HFFc6 (cell line): Measurements from ENCODE around the gene TUBA4A. TPM values are rescaled to one million over a fixed set of nuclear protein-coding genes. Genes with fewer than 3 reads are reported as not detected.

ENCODE experiments used
- microRNA-seq: library from miRNA; unstranded; fragments of <30 nt; microRNA quantifications from one replicate; pipeline ENCODE4, GENCODE V29; 2019
- total RNA-seq, 6 experiments: library from RNA; stranded (reverse); fragmentation: NEBNext Ultra II Directional; extraction: Animal tissue kit (Norgen Biotek cat#: 25700); gene quantifications; 2 replicates in 1 of 6; 3 replicates in 5 of 6; pipeline ENCODE4 v1.2.3, GENCODE V29; 2021

The TUBA4A gene
- total RNA-seq, 6 experiments from 2014 or later, result 40.4 to 66.3 (median 48.2) TPM

Small RNA genes lying within 50 kb of the gene (microRNA-seq; reads per million reads assigned to microRNA genes)
- not detected for gene MIR153-1

Other genes starting within 250 kb of the TUBA4A start
- not detected for gene CFAP65, start 212.4 kb downstream of the TUBA4A start, total RNA-seq
- not detected for gene IHH, start 193.0 kb downstream of the TUBA4A start, total RNA-seq
- gene NHEJ1, start 93.1 kb downstream of the TUBA4A start, total RNA-seq, result 10 to 100 TPM; 12.0 to 16.6 (median 14.1) TPM
- gene SLC23A3, start 83.9 kb downstream of the TUBA4A start, total RNA-seq, result 1 to 10 TPM in 2 of 6 experiments, under 1 TPM in 4; 0.36 to 1.5 (median 0.88) TPM
- gene CNPPD1, start 77.0 kb downstream of the TUBA4A start, total RNA-seq, result 10 to 100 TPM; 37.9 to 46.2 (median 42.2) TPM
- gene RETREG2, start 75.6 kb downstream of the TUBA4A start, total RNA-seq, result 100 to 1,000 TPM in 1 of 6 experiments, 10 to 100 TPM in 5; 77.3 to 102 (median 85.5) TPM
- gene ZFAND2B, start 47.1 kb downstream of the TUBA4A start, total RNA-seq, result 10 to 100 TPM; 28.8 to 39.6 (median 33.1) TPM
- gene ABCB6, start 35.0 kb downstream of the TUBA4A start, total RNA-seq, result 10 to 100 TPM; 12.5 to 16.5 (median 13.9) TPM
- 10 to 100 TPM; 50.5 to 58.8 (median 52.5) TPM for gene ATG9A, start 24.3 kb downstream of the TUBA4A start, total RNA-seq
- 10 to 100 TPM; 11.7 to 18.9 (median 15.4) TPM for gene ANKZF1, start 24.1 kb downstream of the TUBA4A start, total RNA-seq
- 1 to 10 TPM; 4.4 to 7.6 (median 5.5) TPM for gene GLB1L, start 8.5 kb downstream of the TUBA4A start, total RNA-seq
- 10 to 100 TPM; 25.1 to 30.7 (median 28.2) TPM for gene STK16, start 8.4 kb downstream of the TUBA4A start, total RNA-seq
- gene TUBA4B, start 675 bp downstream of the TUBA4A start, total RNA-seq, result not detected
- 10 to 100 TPM; 39.7 to 45.4 (median 41.5) TPM for gene DNAJB2, start 25.4 kb upstream of the TUBA4A start, total RNA-seq
- gene PTPRN, start 55.5 kb upstream of the TUBA4A start, total RNA-seq, result 10 to 100 TPM in 5 of 6 experiments, 1 to 10 TPM in 1; 5.2 to 18.3 (median 15.2) TPM
- not detected for gene RESP18, start 78.8 kb upstream of the TUBA4A start, total RNA-seq
- 10 to 100 TPM; 46.9 to 59.4 (median 53.0) TPM for gene DNPEP, start 134.0 kb upstream of the TUBA4A start, total RNA-seq
- under 1 TPM in 5 of 6 experiments, not detected in 1; 0.12 to 0.37 (median 0.19) TPM for gene DES, start 164.5 kb upstream of the TUBA4A start, total RNA-seq
- 10 to 100 TPM; 80.9 to 89.5 (median 84.7) TPM for gene SPEG, start 180.9 kb upstream of the TUBA4A start, total RNA-seq
- gene GMPPA, start 245.0 kb upstream of the TUBA4A start, total RNA-seq, result 10 to 100 TPM; 68.9 to 85.3 (median 74.1) TPM